GM19043 (cell line): ENCODE measurements around the gene SLC22A23.

Source experiments
- ATAC-seq: cut with Tn5 transposase; IDR thresholded peaks from one replicate; pipeline ENCODE4 v1.9.1; 2021; ENCODE audit warnings: low read depth; ENCODE audit not compliant: unreplicated experiment

SLC22A23 gene

DNA sequence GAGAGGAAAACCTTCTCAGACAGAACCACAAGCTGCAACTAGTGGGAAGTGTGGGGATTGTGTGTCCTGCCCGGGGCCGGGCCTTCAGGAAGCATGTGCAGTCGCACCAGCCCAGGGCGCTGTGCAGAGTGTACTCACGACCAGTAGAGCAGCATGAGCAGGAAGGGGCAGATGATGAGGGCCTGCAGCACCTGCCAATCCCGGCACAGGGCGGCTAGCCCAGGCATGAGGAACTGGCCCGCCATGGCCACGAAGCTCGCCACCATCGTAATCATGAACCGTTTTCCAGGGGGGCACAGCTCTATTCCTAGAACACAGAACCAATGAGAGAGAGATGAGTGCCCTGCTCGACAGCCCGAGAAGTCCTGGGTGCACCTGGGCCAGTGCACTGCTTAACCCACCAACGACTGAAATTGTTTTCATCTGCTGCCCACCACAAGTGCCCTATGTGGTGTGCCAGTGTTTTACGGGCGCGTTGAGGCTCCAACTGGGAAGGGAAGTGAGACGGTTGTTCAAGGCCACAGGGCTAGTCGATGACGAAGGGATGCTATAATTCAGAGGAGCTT, 133.1 kb downstream of the SLC22A23 start:
- no peak for ATAC-seq

DNA sequence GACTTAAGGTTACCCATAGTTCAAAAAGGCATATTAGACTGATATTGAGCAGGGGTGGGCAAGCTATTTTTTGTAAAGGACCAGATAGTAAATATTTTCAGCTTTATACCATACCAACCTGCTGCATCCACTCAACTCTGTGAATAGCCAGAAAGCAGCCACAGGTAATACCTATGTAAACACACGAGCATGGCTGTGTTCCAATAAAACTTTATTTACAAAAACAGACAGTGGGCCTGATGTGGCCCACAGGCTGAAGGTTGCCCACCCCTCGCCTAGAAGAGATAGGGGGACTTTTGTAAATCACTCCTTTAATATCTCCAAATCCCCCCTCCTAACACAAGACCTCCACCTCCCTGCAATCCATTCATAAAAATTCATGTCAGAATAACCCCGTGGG, 133.7 kb downstream of the SLC22A23 start:
- ATAC-seq: no peak

DNA sequence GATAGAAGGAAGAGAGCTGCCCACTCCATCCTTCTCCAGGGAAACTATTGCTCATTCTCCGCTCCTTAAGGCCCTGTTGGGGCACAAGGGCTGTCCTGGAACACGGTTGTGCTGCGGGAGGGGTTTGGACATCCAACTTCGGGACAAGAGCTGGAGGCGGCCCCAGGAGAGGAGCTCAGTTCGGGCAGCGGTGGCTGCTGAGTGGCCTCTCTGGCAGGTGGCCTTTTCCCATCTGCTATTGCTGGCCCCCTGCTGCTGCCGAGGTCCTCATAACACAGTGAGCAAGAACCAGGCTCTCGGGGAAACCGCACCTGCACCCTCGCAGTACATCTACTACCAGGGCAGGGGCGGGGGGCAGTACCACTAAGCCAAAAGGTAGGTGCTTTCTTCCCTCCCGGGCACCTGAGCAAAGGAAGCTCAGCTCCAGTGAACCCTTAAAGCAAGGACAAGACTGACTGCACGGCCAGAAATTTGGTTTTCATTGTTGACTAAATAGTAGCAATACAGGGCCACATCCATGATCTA, 134.4 kb downstream of the SLC22A23 start:
- ATAC-seq: no peak

DNA sequence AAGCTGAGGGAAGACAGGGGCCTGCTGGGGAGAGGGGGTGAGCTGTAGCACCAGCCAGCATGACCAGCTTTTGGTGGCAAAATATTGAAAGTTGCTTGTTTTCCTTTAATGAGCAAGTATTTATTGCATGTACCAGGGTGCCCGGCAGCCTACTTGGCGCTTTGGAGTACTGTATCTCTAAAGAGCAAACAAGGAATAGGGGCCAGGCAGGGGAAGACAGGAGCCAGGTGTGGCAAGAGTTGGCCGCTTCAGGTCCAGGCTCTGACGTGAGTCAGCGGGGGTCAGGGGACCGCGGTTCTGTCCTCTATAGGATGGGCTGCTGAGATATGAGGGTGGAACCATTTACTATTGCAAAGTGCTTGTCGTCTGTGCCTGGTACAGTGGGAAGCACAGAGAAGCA, 135.0 kb downstream of the SLC22A23 start:
- no peak for ATAC-seq

DNA sequence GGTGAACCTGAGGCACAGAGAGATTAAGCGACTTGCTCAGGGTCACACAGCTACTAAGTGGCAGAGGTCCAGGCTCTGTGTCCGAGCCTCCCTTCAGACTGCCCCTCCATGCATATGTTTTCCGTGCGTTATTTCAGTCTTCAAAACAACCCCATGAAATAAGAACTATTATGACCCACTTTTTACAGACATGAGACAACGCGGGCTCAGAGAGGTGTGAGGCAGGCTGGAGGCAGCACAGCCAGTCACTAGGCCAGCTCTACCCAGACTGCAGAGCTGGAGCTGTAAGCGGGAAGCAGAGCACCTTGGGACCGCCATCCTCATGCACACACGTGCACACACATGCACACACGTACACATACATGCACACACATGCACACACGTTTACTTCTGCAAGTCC, 135.8 kb downstream of the SLC22A23 start:
- ATAC-seq: no peak

DNA sequence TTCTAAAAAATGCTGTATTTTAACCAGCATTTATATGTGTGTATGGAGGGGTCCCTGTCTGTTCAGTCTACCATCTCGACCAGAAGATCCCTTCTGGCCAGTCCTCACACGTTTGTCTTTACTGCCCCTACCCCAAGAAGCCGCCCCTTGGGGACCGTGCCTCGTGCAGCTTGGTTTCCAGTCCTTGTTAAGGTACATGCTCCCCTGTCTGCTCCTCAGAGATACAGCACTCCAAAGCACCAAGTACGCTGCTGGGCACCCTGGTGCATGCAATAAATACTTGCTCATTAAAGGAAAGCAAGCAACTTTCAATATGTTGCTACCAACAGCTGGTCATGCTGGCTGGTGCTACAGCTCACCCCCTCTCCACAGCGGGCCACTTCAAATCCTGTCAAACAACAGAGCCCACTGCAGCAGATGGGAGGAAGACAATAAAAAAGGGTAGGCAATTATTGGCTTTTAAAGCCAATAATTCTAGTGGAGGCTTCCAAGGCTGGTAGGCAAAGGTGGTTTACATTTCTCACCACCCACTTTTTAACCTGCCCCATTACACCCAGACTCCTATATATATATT, 136.5 kb downstream of the SLC22A23 start:
- ATAC-seq: no peak

DNA sequence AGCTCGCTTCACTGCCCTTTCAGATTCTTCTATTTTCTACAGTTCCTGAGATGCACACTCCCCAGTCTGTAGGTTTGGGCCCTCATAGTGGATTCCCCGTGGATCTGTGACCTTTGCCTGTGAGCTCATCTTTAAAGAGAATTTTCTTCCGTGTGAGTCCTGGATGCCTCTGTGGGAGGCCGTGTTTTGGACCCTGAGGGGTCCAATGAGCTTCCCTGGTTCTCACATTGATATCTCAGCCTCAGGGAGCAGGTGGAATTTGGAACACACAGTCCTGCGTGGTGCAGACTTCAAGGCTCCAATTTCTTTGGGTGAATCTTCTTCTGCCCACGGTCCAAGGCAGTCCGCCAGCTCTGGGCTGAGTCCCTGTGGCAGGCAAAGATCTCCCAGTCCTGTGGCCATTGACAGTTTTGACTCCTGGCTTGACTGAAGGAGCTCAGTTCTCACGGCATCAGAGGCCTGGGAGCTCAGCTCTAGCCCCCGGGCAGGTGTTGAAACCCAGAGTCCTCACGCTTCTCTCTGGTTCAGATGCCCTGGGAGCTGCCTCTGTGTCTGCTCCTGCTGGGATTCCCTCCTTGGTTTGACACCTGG, 137.1 kb downstream of the SLC22A23 start:
- ATAC-seq: no peak

DNA sequence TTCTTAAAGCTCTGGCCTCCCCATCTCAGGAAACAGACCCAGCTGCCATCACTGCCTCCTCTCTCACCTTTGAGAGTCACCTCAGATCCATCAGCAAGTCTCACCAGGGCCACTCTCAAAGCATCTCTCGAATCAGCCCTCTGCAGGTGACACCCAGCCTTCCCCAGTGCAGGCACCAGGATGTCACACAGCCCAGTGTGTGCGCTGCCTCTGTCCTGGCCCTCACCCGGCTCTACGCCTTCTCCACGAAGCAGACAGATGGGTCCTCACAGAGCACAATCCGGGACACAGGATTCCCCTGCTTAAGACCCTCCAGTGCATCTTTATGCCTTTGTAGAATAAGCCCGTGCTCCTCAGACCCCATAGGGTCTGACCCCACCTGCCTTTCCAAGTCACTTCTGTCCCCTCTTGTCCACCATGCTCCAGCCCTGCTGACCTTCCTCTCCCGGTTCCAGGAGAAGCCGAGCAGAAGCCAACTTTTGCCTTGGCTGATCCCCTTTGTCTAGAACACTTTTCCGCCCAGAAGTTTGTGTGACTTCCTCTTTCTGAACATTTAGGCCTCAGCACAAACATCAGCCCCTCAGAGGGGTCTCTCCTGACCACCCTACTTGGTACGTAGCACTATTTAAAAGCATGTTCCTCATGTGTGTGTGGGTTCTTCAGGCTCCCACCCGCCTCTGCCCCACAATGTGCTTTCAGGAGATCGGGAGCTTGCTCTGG, 137.9 kb downstream of the SLC22A23 start:
- no peak for ATAC-seq

DNA sequence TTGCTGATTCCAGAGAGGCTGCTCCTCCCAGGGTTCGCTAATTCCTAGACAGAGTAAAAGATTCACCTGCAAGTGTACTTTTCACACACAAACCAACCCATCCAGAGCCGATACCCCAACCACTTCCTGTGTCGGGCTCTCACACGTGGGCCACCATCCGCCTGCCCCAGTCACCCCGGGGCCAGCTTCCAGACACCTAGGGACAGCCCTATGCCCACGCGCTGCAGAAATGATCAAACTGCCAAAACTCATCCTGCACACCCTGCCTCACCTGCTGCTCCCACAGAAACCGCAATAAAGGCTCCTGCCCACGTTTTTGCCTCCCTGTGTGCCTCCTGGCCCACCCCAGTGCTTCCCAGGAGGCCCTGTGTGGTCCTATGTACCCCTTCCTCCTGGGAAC, 138.6 kb downstream of the SLC22A23 start:
- no peak for ATAC-seq

DNA sequence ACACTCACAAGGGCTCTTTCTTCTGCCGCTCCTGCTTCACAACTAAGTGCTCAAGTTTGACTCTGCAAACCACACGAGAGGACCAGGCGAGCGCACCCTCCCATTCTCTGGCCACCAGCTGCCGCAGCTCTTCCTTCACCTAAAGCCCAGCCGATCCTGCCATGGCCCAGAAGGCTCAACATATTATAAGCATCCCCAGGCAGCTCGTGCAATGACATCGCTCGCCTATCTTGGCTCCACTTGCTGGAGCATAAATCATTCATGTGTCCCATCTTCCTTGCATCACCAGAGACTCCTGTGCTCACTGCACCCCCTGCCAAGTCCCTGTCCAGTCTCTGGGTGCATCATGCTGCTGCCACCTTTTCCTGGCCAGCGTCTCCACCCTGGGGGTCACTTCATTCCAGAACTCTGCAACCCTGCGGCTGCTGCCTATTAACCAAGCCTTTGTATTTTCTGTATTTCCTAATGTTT, 139.1 kb downstream of the SLC22A23 start:
- ATAC-seq: no peak

DNA sequence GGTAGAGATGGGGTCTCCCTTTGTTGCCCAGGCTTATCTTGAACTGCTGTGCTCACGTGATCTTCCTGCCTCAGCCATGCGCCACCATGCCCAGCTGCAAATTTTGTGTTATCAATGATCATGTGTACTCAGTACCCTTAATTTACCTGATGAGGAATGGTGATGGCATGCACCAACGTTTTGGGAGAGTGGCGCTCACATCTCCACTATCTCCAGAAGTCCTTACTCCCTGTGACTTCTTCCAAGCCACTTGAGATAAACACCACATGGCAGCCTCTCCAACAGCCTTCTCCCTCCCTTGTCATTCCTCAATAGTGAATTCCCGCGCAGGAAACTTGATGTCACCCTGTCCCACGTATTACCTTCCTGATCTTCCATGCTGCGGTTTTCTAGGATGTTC, 140.0 kb downstream of the SLC22A23 start:
- ATAC-seq: no peak

DNA sequence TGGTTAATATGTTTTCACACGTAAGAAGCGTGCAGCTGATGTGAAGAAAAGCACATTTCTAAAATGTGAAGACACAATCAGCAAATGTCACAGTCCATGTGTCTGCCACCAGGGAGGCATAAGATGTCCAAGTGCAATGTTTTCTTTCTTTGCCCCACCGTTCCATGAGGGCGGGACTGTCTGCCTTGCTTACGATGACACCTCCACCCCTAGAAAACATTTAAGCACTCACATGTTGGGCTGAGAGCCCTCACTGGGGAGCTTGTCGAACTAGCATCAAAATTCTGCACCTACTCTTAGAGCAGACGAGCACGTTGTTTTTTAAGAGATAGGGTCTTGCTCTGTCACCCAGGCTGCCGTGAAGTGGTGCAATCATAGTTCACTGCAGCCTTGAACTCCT, 140.5 kb downstream of the SLC22A23 start:
- no peak for ATAC-seq

DNA sequence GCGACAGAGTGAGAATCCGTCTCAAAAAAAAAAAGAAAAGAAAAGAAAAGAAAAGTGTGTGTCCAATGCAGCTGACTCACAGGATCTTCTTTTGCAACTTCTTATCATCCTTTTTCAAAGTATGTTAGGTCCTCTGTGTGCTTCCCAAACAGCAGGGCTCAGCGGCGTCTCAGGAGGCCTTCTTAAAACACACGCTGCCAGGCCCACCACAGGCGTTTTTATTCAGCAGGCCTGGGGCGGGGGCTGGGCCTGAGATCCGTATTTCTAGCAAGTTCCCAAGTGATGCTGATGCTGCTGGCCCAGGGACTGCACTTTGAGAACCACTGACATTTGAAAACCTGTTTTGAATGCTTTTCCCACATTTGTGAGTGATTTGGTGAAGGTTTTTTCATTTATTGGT, 141.0 kb downstream of the SLC22A23 start:
- ATAC-seq: no peak

DNA sequence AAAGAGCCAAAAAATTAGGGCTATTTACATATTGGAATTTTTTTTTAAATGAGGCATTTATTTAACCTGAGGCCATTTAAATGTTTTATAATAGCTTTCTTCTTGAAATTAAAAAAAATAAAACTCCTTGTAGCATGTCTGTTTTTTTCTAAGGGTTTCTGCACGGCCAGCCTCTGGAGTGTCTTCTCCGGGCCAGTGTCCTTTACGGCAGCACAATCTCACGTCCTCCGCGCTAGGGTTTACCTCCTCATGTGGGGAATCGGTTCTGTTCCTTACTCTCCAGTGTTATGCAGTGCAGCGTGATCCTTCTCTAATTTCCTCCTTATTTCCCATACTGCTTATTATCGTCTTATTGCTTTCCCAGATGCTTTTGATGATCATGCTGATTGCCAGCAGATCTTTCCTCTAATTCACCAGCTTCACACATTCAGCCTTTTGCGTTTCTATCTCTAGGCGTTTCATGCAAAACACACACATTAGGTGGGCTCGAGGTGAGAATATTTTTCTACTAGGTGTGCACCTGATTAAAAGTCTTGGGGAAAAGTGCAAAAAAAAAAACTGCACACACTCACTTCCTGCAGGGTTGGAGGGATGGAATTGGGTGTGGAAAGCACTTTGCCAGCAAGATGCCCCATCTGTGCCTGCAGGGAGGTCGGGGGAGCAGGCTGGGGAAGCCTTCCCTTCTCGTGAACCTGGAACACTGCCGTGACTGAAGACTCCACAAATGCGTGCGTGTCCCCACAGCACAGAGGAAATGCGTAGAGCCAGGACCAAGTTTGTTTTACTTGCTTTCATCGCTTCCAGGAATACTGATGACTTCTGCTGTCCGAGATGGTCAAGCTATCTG, 142.0 kb downstream of the SLC22A23 start:
- no peak for ATAC-seq

DNA sequence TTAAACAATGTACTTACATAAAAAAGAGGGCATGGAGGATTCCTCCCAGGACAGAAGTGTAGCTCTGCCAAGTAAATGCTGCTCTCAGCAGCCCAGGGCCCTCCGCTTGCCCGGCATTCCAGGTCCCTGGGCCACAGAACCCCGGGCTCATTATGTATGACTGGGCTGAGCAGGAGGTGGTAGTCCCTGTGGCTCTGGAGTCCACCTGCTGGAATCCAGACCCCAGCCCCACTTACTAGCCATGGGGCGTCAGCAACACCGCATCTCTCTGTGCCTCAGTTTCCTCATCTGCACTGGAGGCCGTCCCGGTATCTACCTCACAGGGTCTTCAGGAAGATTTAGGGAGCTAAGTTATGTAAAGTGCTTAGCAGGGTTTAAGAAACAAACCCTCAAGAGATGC, 142.7 kb downstream of the SLC22A23 start:
- ATAC-seq: no peak

DNA sequence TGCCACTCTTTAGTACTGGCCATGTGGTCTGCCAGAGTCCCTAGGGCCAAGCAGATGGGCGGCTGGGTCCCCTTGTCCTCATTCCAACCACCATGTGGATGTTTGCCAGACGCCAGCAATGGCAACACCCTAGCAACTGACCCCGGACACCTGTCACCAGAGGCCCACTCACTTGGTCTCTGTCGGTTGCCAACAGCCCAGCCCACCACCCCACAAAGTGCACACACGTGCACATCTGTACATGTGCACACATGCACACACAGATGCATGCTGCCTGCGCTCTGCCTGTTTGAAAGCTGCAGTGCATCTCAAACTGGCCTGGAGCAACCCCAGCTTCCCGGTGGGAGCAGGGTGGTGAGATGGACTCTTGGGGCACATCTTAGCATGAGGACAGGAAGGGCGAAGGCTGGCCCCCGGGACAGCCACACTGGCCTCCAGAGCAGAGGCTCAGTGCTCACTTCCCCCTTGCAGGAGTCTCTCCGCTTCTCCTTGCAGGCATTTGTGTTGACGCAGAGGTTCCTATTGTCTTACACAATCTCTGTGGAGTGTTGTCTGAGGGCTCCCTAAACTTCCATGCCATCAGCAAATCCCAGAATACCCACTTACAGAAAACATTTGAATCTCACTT, 144.1 kb downstream of the SLC22A23 start:
- no peak for ATAC-seq

DNA sequence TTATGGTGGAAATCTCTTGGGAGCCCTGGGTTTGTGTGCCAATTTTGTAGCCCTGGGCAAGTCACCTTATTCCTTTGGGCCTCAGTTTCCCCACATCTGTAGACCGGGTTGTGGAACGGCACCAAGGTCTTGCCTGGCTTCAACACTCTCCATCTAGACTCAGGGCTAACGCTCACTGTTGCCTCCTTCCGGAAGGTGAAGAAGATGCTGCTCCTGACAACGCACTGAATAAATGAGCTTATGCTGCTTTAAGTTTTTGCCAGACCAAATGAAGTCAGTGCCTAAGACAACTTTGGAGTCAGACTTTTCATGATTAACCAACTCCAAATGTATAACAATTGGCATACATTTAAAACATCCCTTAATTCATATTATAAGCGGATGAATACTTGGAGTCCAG, 145.0 kb downstream of the SLC22A23 start:
- ATAC-seq: no peak

DNA sequence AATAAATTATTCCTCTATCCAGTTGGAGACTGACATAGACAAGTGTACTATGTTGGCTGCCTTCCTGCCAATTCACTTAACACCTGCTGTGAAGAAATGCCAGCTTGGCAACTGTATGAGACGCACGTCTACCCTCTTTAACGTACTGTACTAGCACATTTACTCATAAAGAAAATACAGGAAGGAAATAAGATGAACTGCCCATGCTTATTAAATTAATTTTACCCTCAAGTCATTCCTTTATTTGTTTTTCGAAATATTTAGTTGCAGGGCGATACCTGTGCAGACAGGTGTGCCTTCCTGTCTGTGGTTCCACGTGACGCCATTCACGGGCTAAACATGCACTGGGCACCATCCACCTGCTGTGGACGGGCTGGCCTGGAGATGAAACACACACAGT, 146.1 kb downstream of the SLC22A23 start:
- ATAC-seq: no peak

DNA sequence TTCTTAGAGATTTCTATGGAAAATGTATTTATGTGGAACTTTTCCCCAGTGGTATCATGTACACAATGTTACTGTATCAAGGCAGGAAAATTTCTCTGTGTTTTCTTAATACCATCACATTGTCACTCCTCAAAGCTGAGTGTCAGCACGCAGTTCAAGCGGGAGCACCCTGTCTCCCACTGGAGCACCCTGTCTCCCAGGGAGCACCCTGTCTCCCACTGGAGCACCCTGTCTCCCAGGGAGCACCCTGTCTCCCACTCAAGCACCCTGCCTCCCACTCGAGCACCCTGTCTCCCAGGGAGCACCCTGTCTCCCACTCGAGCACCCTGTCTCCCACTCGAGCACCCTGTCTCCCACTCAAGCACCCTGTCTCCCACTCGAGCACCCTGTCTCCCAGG, 146.8 kb downstream of the SLC22A23 start:
- no peak for ATAC-seq

DNA sequence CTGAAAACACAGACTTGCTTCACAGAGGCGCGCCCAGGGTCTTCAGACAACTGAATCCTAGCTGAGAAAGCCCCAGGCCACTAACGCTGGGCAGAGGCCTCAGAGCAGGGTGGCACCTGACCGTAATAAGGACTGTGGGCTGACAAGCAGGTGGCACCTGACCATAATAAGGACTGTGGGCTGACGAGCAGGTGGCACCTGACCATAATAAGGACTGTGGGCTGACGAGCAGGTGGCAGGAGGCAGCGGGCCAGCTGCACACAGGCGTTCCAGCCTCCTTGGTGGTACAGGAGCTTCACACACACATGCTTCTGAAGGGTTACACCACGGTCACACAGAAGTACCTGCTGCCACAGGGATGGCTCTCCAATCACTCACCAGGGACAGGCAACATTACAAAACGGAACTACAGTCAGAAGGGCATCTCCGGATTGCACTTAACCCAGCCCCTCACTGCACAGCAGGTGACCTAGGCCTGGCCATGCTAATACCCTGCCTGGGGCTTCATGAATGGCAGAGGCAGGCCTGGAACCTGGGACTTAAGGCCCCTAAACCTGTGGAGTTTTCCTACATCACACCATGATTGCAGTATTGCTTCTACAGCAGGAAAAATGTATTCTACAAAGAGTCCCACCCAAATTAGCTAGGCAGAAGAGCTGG, 147.3 kb downstream of the SLC22A23 start:
- ATAC-seq: no peak
